Suppressor macrophage treated with lipopolysaccharide for 4 hours (primary cell): Measurements from ENCODE around the gene ATG16L1.

Experiments used
- DNase-seq: peaks from one replicate; pipeline ENCODE4 v3.0.0-alpha.2; 2020

Gene ATG16L1

GRCh38 chr2:233251306-233252116 is at the start of gene ATG16L1:
Gene ATG16L1, plus strand, starts transcription at chr2:233251673. Its CDS starts 155 bp downstream, at chr2:233251828.
- DNase-seq = peak; percentile 98

- peak; percentile 81 for DNase-seq
These were observed 48.9 kb upstream of the ATG16L1 start for GRCh38 chr2:233202531-233202944.

GRCh38 chr2:233203060-233203459 is 48.4 kb upstream of the ATG16L1 start:
- no peak for DNase-seq

GRCh38 chr2:233204286-233204936 is 47.1 kb upstream of the ATG16L1 start:
- DNase-seq = no peak

GRCh38 chr2:233208382-233209116 is 42.9 kb upstream of the ATG16L1 start:
- no peak for DNase-seq

- DNase-seq = no peak
These were observed 42.3 kb upstream of the ATG16L1 start for GRCh38 chr2:233209117-233209532.

- no peak for DNase-seq
These were observed 41.8 kb upstream of the ATG16L1 start for GRCh38 chr2:233209533-233210171.

- no peak for DNase-seq
These were observed 41.2 kb upstream of the ATG16L1 start for GRCh38 chr2:233210281-233210680.

GRCh38 chr2:233210843-233211547 is 40.5 kb upstream of the ATG16L1 start:
- no peak for DNase-seq

GRCh38 chr2:233211548-233211895 is 40.0 kb upstream of the ATG16L1 start:
- DNase-seq = no peak

GRCh38 chr2:233213011-233213410 is 38.5 kb upstream of the ATG16L1 start:
- DNase-seq = no peak

GRCh38 chr2:233213975-233214374 is 37.5 kb upstream of the ATG16L1 start:
- no peak for DNase-seq

- DNase-seq = peak; percentile 19
These were observed 33.5 kb upstream of the ATG16L1 start for GRCh38 chr2:233217892-233218377.

GRCh38 chr2:233218836-233219235 is 32.6 kb upstream of the ATG16L1 start:
- no peak for DNase-seq

- no peak for DNase-seq
These were observed 31.6 kb upstream of the ATG16L1 start for GRCh38 chr2:233219848-233220247.

GRCh38 chr2:233221378-233222063 is 30.0 kb upstream of the ATG16L1 start:
- no peak for DNase-seq

- DNase-seq = peak; percentile 47
These were observed 28.2 kb upstream of the ATG16L1 start for GRCh38 chr2:233223059-233223894.

- DNase-seq = no peak
These were observed 26.0 kb upstream of the ATG16L1 start for GRCh38 chr2:233225230-233226068.

GRCh38 chr2:233226511-233227031 is 24.9 kb upstream of the ATG16L1 start:
- DNase-seq = no peak
